SU-DHL-6 (cell line): Measurements from ENCODE around the gene PLCB1.
A peak's percentile ranks its signal among the peaks of the same experiment; 100 is the strongest.

Experiments
- H2AFZ ChIP-seq: fragments of 200-600 bp; sonication (generic); 2 replicates; pipeline ENCODE4 v1.6.1; 2014; ENCODE audit warnings: low read depth, mild to moderate bottlenecking, moderate library complexity, mixed read lengths, antibody characterized with exemption, low read length; ENCODE audit not compliant: severe bottlenecking
- H3F3A ChIP-seq: fragments of 200-600 bp; shearing (Covaris generic); 2 replicates; pipeline ENCODE4 v1.6.0; 2016; ENCODE audit warnings: antibody characterized with exemption, mild to moderate bottlenecking; ENCODE audit not compliant: insufficient read depth
- H3K27ac ChIP-seq: fragments of 200-600 bp; sonication (generic); 2 replicates; pipeline ENCODE4 v1.5.1; 2016; ENCODE audit warnings: low read depth, mild to moderate bottlenecking, low read length, moderate library complexity, mixed read lengths
- H3K27me3 ChIP-seq: fragments of 200-600 bp; sonication (generic), shearing (Covaris generic); 2 replicates; pipeline ENCODE4 v1.6.0; 2014; ENCODE audit warnings: mild to moderate bottlenecking, low read length
- H3K36me3 ChIP-seq: fragments of 200-600 bp; sonication (generic); 2 replicates; pipeline ENCODE4 v1.6.1; 2014; ENCODE audit warnings: mild to moderate bottlenecking, low read length, mixed read lengths
- H3K4me2 ChIP-seq: fragments of 300-600, 200-600 bp; shearing (Covaris generic), sonication (generic); 2 replicates; pipeline ENCODE4 v1.6.0; 2014; ENCODE audit warnings: low read length, low read depth, mild to moderate bottlenecking; ENCODE audit not compliant: poor library complexity, severe bottlenecking
- H3K4me3 ChIP-seq: fragments of 200-600 bp; sonication (generic); 2 replicates; pipeline ENCODE4 v1.5.1; 2014; ENCODE audit warnings: antibody characterized with exemption, low read length, mild to moderate bottlenecking, mixed read lengths; ENCODE audit not compliant: insufficient read depth, poor library complexity, severe bottlenecking
- H3K79me2 ChIP-seq: fragments of 200-600 bp; sonication (generic); 2 replicates; pipeline ENCODE4 v1.6.1; 2014; ENCODE audit warnings: mild to moderate bottlenecking, low read length, moderate library complexity; ENCODE audit not compliant: insufficient read depth
- H3K9ac ChIP-seq: fragments of 200-600 bp; sonication (generic); 2 replicates; pipeline ENCODE4 v1.7.0; 2014; ENCODE audit warnings: mild to moderate bottlenecking, low read length
- H3K9me2 ChIP-seq: fragments of 200-600 bp; sonication (generic); replicated peaks from 2 replicates; pipeline ENCODE4 v1.6.1; 2014; ENCODE audit warnings: low read length; ENCODE audit not compliant: insufficient read depth
- H3K9me3 ChIP-seq: fragments of 200-600 bp; sonication (generic); 2 replicates; pipeline ENCODE4 v1.6.1; 2014; ENCODE audit warnings: low read length, mixed read lengths; ENCODE audit not compliant: insufficient read depth
- H4K20me1 ChIP-seq: fragments of 200-600 bp; sonication (generic); 2 replicates; pipeline ENCODE4 v1.6.1; 2014; ENCODE audit warnings: low read depth, mild to moderate bottlenecking, antibody characterized with exemption, low read length, moderate library complexity, mixed read lengths
- EZH2phosphoT487 ChIP-seq: fragments of 200-600 bp; sonication (generic), shearing (Covaris generic); conservative IDR thresholded peaks from 2 replicates; pipeline ENCODE4 v1.6.1; 2018; ENCODE audit warnings: mild to moderate bottlenecking, antibody characterized with exemption, low read length, moderate library complexity, mixed read lengths
- TF ChIP-seq, protein P1 (sequence below): fragments of 200-600 bp; sonication (generic); IDR thresholded peaks from one replicate; pipeline ENCODE4 v1.5.1; 2017; ENCODE audit warnings: antibody characterized with exemption, mild to moderate bottlenecking, low read length, moderate library complexity; ENCODE audit not compliant: insufficient read depth, poor library complexity, severe bottlenecking

PLCB1 gene

DNA sequence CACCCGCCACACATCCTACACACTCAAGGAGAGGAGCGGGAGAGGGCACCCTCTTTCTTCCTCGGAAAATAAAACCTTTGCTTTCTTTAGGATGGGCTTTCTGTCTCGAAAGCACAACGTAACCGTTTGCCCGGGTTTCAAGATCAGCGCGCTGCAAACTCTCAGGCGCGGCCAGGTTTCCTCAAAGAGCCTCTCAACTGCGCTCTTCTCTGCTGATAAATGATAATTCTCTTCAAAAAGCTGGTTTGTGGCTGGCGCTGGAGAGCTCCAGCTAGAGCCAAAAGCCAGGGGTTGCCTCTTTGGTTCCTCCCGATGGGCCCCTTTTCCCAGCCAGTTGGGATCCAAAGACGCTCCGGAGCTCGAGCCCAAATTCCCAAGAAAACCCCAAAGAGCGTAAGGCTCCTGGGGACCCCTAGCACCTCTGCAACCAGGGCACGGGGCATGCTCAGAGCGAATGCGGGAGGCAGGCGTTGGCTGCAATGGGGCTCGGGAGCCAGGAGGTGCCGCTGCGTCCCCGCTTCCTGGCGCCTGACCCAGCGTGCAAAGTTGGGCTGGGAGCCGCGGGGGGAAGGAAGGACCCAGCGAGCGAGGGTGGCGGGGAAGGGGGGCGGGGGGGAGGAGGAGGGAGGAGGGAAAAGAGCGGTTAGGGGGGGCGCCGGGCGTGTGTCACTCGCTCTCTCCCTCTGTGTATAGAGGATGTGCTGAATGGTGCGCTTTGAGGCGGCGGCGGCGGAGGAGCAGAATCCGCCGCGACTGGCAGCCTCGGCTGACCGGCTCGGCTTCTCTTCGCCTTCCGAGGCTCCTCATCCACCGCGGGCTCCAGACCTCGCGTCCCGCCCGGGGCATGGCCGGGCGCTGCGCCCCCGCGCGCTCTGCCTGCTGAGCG is at the start of gene PLCB1:
Gene PLCB1 (plus strand): TSS at position 669 of the 886 bp plus-strand sequence. CDS start 386 bp downstream, outside the sequence.
- no peak within 1 kb of the TSS for H3K27ac ChIP-seq
- H3K9me3 ChIP-seq, result no peaks in the 10 kb centered on the region
- no peaks in the 10 kb centered on the region for H3K9me2 ChIP-seq
- no peak within 1 kb of the TSS for H3K4me2 ChIP-seq
- no peaks in the 10 kb centered on the region for H3K79me2 ChIP-seq
- no peaks in the 10 kb centered on the region for H4K20me1 ChIP-seq
- H3F3A ChIP-seq, result no peaks in the 10 kb centered on the region
- no peak within 1 kb of the TSS for H3K4me3 ChIP-seq
- TF ChIP-seq EZH2phosphoT487, result no peak
- TF ChIP-seq, protein P1, sequence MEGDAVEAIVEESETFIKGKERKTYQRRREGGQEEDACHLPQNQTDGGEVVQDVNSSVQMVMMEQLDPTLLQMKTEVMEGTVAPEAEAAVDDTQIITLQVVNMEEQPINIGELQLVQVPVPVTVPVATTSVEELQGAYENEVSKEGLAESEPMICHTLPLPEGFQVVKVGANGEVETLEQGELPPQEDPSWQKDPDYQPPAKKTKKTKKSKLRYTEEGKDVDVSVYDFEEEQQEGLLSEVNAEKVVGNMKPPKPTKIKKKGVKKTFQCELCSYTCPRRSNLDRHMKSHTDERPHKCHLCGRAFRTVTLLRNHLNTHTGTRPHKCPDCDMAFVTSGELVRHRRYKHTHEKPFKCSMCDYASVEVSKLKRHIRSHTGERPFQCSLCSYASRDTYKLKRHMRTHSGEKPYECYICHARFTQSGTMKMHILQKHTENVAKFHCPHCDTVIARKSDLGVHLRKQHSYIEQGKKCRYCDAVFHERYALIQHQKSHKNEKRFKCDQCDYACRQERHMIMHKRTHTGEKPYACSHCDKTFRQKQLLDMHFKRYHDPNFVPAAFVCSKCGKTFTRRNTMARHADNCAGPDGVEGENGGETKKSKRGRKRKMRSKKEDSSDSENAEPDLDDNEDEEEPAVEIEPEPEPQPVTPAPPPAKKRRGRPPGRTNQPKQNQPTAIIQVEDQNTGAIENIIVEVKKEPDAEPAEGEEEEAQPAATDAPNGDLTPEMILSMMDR, result peak; percentile 11
- no peak within 1 kb of the TSS for H3K9ac ChIP-seq
- H3K27me3 ChIP-seq, result no peaks in the 10 kb centered on the region
- H3K36me3 ChIP-seq, result no peaks in the 10 kb centered on the region
- no peak within 1 kb of the TSS for H2AFZ ChIP-seq

GRCh38 chr20:8082989-8083388 is 49.1 kb upstream of the PLCB1 start:
- H3F3A ChIP-seq, result no peaks in the 10 kb centered on the region
- H3K79me2 ChIP-seq, result no peaks in the 10 kb centered on the region
- H3K9me2 ChIP-seq, result no peaks in the 10 kb centered on the region
- H3K9ac ChIP-seq, result no peak overlapping the region
- H3K36me3 ChIP-seq, result no peaks in the 10 kb centered on the region
- H3K4me2 ChIP-seq, result no peak overlapping the region
- H3K9me3 ChIP-seq, result no peaks in the 10 kb centered on the region
- no peak for TF ChIP-seq EZH2phosphoT487
- TF ChIP-seq, protein P1, result no peak
- H3K4me3 ChIP-seq, result no peak overlapping the region
- H2AFZ ChIP-seq, result no peak overlapping the region
- H3K27me3 ChIP-seq, result no peaks in the 10 kb centered on the region
- no peaks in the 10 kb centered on the region for H4K20me1 ChIP-seq
- no peak overlapping the region for H3K27ac ChIP-seq

- H4K20me1 ChIP-seq, result no peaks in the 10 kb centered on the region
- no peaks in the 10 kb centered on the region for H3K79me2 ChIP-seq
- TF ChIP-seq, protein P1, result no peak
- TF ChIP-seq EZH2phosphoT487, result no peak
- no peaks in the 10 kb centered on the region for H3K27me3 ChIP-seq
- no peak overlapping the region for H3K4me2 ChIP-seq
- no peak overlapping the region for H3K4me3 ChIP-seq
- H3F3A ChIP-seq, result no peaks in the 10 kb centered on the region
- no peaks in the 10 kb centered on the region for H3K9me3 ChIP-seq
- H3K27ac ChIP-seq, result no peak overlapping the region
- no peak overlapping the region for H2AFZ ChIP-seq
- H3K36me3 ChIP-seq, result no peaks in the 10 kb centered on the region
- no peak overlapping the region for H3K9ac ChIP-seq
- H3K9me2 ChIP-seq, result no peaks in the 10 kb centered on the region
Observed at GRCh38 chr20:8089668-8090067, 42.4 kb upstream of the PLCB1 start.
